Left lung (tissue), 10 donors: ENCODE results near the gene CCDC154. TPM values are rescaled to one million over a fixed set of nuclear protein-coding genes. Genes with fewer than 3 reads are reported as not detected.

ENCODE experiments used
- ATAC-seq: fragments of 200-7000 bp; cut with Tn5 transposase; one replicate; pipeline ENCODE4 v1.9.1; 2020; ENCODE audit warnings: moderate library complexity
- DNase-seq, 4 donors: peaks; one replicate each; pipeline ENCODE4 v3.0.0-alpha.2; 2013 to 2020
- H3K27ac ChIP-seq, 2 donors: fragments of 200-600 bp; sonication (generic) in 1 of 2; one replicate each; pipeline versions ENCODE4 v1.5.0 to v1.8.0; 2020 to 2021
- H3K27me3 ChIP-seq, 2 donors: fragments of 200-600 bp; sonication (generic) in 1 of 2; one replicate each; pipeline versions ENCODE4 v1.5.0 to v1.8.0; 2020 to 2021
- H3K36me3 ChIP-seq, 2 donors: fragments of 200-600 bp; sonication (generic) in 1 of 2; one replicate each; pipeline versions ENCODE4 v1.5.0 to v1.8.0; 2020 to 2021
- H3K4me1 ChIP-seq, 2 donors: fragments of 200-600 bp; one replicate each; pipeline ENCODE4 v1.8.0; 2021
- H3K4me3 ChIP-seq, 2 donors: fragments of 200-600 bp; sonication (generic) in 1 of 2; one replicate each; pipeline versions ENCODE4 v1.5.0 to v1.8.0; 2020 to 2021; ENCODE audit warnings: mild to moderate bottlenecking in 1 of 2
- H3K9me3 ChIP-seq, 2 donors: fragments of 200-600 bp; sonication (generic) in 1 of 2; one replicate each; pipeline versions ENCODE4 v1.5.0 to v1.8.0; 2020 to 2021
- intact Hi-C, 2 donors: fragments of 100-400 bp; cut with DNase I; formaldehyde crosslinking; loops; one replicate each; pipeline versions ENCODE4 v1.11.2 to v1.14.2; 2022
- polyA plus RNA-seq, 6 donors: library from polyadenylated mRNA; unstranded; fragments of 120-200 nt; gene quantifications; one replicate each; pipeline ENCODE4 v1.2.1, GENCODE V29; 2013; ENCODE audit not compliant: insufficient read length in 6 of 6
- total RNA-seq, 2 donors: library from RNA; stranded (reverse); fragmentation: NEBNext Ultra II Directional; extraction: Animal tissue kit (Norgen Biotek cat#: 25700); gene quantifications; one replicate each; pipeline ENCODE4 v1.2.1, GENCODE V29; 2021
- TF ChIP-seq, protein P1 (sequence below), 2 donors: fragments of 200-600 bp; sonication (generic) in 1 of 2; IDR thresholded peaks; one replicate each; pipeline versions ENCODE4 v1.5.0 to v1.8.0; 2021; ENCODE audit warnings: antibody characterized with exemption in 2 of 2
- donor health status: DM: no; HTN: yes; CAD: no.
- donor health status: DM: no; HTN: no; CAD: no.

Gene CCDC154
- total and polyA plus RNA-seq, 8 donors: 1.5 to 11.8 (median 7.1) TPM

DNA sequence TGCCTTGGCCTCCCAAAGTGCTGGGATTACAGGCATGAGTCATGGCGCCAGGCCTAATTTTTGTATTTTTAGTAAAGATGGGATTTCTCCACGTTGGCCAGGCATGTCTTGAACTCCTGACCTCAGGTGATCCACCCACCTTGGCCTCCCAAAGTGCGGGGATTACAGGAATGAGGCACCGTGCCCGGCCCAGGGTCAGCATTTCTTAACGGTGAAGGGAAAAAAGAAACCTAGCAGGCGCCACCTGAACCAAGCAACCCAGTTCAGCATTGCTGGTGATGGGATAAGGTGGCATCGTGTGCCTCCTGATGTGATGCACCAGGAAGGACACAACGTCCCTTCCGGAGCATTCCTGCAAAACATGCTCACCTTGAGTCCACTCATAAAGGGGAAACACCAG, 32.7 kb upstream of the CCDC154 start:
- no peak overlapping the region for H3K27ac ChIP-seq
- no peaks in the 10 kb centered on the region for H3K36me3 ChIP-seq
- intact Hi-C loops: no loop called here
- no peak overlapping the region for H3K4me3 ChIP-seq
- peaks cover 8 to 36% of the 10 kb centered on the region in 2 donors for H3K4me1 ChIP-seq
- DNase-seq (no peak), ATAC-seq (no peak)
- TF ChIP-seq, protein P1, sequence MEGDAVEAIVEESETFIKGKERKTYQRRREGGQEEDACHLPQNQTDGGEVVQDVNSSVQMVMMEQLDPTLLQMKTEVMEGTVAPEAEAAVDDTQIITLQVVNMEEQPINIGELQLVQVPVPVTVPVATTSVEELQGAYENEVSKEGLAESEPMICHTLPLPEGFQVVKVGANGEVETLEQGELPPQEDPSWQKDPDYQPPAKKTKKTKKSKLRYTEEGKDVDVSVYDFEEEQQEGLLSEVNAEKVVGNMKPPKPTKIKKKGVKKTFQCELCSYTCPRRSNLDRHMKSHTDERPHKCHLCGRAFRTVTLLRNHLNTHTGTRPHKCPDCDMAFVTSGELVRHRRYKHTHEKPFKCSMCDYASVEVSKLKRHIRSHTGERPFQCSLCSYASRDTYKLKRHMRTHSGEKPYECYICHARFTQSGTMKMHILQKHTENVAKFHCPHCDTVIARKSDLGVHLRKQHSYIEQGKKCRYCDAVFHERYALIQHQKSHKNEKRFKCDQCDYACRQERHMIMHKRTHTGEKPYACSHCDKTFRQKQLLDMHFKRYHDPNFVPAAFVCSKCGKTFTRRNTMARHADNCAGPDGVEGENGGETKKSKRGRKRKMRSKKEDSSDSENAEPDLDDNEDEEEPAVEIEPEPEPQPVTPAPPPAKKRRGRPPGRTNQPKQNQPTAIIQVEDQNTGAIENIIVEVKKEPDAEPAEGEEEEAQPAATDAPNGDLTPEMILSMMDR (IDR thresholded peaks at IDR 0.05): no peak
- H3K9me3 ChIP-seq: no peaks in the 10 kb centered on the region
- no peaks in the 10 kb centered on the region for H3K27me3 ChIP-seq

DNA sequence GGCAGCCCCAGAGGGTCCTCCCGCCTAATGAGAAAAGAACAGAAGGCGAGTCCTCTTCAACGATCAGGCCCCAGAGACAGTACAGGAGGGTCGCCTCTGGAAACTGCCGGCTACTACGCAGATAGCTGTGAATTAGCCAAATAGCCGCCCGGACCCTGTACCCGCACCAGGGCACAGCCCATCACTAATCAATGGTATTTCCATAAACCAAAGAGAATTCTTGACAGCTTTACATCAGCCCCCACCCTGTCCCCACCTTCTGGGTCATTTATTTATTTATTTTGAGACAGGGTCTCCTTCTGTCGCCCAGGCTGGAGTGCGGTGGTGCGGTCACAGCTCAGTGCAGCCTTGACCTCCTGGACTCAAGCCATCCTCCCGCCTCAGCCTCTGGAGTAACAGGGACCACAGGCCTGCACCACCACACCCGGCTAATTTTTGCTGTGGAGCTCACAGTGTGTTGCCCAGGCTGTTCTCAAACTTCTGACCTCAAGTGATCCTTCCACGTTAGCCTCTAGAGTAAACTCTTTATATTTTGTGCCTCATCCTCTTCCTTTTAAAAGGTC, 31.3 kb upstream of the CCDC154 start:
- Histone ChIP-seq H3K27me3 (no peaks in the 10 kb centered on the region), H3K27ac (peak overlapping the region; percentile 78 to 94), H3K4me1 (peaks cover 16 to 50% of the 10 kb centered on the region in 2 donors), H3K9me3 (no peaks in the 10 kb centered on the region), H3K4me3 (peak overlapping the region; percentile 76 to 91), H3K36me3 (no peaks in the 10 kb centered on the region)
- intact Hi-C loops: no loop called here
- TF ChIP-seq, protein P1 (IDR thresholded peaks at IDR 0.05): no peak
- no peak for ATAC-seq
- no peak for DNase-seq

DNA sequence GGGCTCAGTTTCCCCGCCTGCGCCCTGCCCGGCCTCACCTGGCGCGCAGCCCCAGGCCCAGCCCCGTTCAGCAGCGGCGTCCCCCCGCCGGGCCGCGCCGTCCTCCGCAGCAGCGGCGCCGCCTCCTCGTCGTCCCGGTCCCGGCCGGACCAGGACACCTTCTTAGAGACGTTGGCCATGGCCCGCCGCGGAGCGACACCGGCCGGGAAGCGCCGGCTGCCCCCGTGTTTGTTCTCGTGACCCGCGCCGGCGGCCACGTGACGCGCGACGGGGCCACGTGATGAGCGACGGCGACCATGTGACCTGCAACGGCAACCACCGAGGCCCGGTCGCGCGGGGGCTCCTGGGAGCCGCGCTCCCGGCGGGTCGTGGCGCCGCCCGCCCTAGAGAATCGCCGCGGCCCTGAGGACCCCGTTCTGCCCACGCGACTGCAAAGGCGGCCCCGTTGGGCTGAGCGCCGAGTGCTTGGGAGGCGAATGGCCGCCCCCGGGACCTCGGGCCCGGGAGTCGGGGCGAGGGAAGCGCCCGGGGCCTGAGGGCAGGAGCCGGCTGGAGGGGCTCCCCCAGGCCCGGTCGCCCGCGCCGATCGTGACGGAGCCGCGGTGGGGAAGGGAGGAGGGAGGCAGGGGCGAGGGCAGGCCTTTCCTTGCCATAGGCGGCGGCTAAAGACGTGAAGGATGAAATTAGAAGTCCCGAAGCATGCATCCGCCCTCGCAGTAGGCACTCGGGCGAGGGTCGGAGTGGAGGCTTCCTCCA, 30.6 kb upstream of the CCDC154 start, which contains the start of gene CLCN7:
TSS of gene CLCN7 (minus strand) at position 233 of the 756 bp plus-strand sequence. CDS start at position 179, 54 bp downstream.
- intact Hi-C loops: no loop called here

DNA sequence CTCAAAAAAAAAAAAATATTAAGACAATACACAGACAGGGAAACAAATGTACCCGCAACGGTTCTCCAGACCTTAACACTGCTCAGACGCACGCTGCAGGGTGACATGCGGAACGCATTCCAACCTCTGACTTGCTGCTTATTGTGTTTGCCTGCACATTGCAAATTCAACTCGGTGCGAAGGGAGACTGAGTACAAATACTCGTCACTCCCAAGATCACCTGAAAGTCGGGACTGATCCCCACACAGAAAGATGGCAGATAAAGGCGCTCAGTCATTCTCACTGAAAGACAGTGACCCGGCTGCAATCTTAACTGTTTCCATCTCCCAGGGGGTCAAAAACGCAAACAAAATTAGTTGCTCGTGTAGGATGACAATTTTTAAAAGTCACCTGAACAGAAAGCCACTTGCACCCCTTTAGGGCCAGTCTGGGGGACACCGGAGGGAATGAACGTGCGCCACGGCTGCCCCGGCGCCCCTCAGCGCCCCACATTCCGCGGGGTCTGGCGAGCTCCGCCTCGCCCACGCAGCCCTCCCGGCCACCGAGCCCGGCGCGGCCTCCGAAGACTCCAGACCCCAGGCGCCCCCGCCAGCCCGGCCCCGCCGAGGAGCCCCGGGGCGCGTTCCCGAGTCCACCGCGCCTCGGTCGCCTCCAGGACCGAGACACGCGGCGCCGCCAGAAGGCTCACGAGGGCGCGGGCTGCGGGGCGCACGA, 29.9 kb upstream of the CCDC154 start:
- no peak for ATAC-seq
- Histone ChIP-seq H3K27me3 (no peaks in the 10 kb centered on the region), H3K36me3 (no peaks in the 10 kb centered on the region), H3K9me3 (no peaks in the 10 kb centered on the region), H3K4me1 (peaks cover 21 to 64% of the 10 kb centered on the region in 2 donors), H3K27ac (peak overlapping the region; percentile 58 to 94), H3K4me3 (peak overlapping the region; percentile 76 to 91)
- TF ChIP-seq, protein P1 (IDR thresholded peaks at IDR 0.05): no peak
- intact Hi-C loops: no loop called here
- DNase-seq: peak in 1 of 4 donors; percentile 81

More for the DNA sequence above, 30.6 kb upstream of the CCDC154 start, which contains the start of gene CLCN7:
- Histone ChIP-seq H3K9me3 (no peaks in the 10 kb centered on the region), H3K36me3 (no peaks in the 10 kb centered on the region), H3K4me1 (peaks cover 21 to 56% of the 10 kb centered on the region in 2 donors), H3K27ac (peak within 1 kb of the TSS; percentile 78 to 94), H3K27me3 (no peaks in the 10 kb centered on the region), H3K4me3 (peak within 1 kb of the TSS; percentile 76 to 91)
- ATAC-seq (peak; percentile 91), DNase-seq (peak; percentile 78 to 97 (median 90))
- TF ChIP-seq, protein P1 (IDR thresholded peaks at IDR 0.05): no peak

DNA sequence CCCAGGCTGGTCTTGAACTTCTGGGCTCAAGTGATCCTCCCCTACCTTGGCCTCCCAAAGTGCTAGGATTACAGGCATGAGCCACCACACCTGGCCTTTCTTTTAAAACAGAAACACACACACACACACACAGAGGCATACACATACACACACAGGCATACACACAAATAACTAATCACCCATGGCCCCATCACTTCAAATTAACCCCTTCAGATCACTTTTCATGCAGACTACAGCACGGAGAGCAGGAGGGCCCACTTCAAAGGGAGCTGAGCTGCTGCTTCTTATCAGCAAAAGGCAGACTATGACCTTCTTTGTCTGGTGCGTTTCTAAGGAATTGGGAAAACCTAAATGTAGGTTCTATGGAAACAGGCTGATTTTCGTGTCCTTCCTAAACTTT, 28.6 kb upstream of the CCDC154 start:
- Histone ChIP-seq H3K4me3 (no peak overlapping the region), H3K9me3 (no peaks in the 10 kb centered on the region), H3K4me1 (peaks cover 21 to 67% of the 10 kb centered on the region in 2 donors), H3K27me3 (no peaks in the 10 kb centered on the region), H3K27ac (no peak overlapping the region), H3K36me3 (no peaks in the 10 kb centered on the region)
- no peak for ATAC-seq
- intact Hi-C loops: no loop called here
- DNase-seq: no peak
- TF ChIP-seq, protein P1 (IDR thresholded peaks at IDR 0.05): no peak
